HG03103 (cell line): ENCODE measurements around the gene TGFBR1.

ENCODE experiments used
- ATAC-seq: cut with Tn5 transposase; IDR thresholded peaks from one replicate; pipeline ENCODE4 v1.9.1; 2021; ENCODE audit warnings: low read depth; ENCODE audit not compliant: unreplicated experiment

TGFBR1 gene

GRCh38 chr9:99105152-99106043 is 485 bp downstream of the TGFBR1 start:
- ATAC-seq: peak; percentile 34

DNA sequence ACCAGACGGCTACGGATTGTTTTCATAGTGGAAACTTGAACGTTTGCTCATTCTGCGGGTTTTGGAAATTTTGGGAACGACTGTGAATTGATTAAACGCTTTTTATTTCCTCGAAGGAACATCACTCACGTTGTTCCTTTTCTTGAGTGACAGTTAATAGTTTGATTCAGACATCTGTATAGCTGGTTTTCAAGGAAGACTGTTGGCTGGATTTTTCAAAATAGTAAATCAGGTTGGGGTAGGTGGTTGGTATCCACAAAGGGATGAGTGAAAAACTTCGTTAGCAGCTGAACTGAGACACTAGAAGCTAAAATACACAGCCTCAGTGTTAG is 1.1 kb downstream of the TGFBR1 start:
- ATAC-seq: no peak

DNA sequence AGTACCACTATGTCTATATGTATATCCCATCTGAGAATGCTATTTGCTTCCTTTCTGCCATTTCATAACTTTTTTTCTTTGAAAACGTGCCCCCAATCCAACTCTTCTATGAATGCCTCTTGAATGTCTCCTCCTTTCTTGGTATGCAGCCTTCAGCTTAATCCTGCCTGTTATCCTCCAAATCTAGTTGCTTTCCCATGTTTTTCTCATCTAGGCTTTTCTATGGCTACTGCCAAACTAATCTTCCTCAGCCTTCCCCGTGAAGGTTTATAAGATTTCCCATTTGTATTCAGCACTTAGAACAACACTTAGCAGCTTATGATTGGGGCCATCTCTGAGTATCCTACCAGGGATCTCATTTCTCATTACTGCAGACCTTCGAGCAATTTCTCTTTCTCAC is 2.5 kb downstream of the TGFBR1 start:
- ATAC-seq: no peak

- ATAC-seq: no peak
These were observed 3.2 kb downstream of the TGFBR1 start for GRCh38 chr9:99108131-99108530.

DNA sequence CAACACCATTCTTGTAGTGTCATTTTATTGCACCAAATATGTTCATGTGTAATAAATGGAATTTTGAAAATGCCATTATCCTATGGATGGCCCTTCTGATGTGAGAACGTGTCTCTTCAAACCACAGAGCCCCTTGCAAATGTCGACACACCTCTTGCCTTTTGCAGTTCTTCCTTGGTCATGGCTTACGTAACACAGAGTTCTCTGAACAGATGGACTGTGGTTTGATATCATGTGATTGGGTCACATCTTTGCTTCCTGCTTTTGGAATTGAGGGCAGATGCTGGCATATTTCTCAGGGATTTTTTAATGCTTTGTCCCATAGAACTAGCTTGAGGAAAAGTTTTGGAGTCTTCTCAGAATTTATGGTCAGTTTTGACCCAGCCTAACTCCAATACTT is 4.6 kb downstream of the TGFBR1 start:
- ATAC-seq: no peak

DNA sequence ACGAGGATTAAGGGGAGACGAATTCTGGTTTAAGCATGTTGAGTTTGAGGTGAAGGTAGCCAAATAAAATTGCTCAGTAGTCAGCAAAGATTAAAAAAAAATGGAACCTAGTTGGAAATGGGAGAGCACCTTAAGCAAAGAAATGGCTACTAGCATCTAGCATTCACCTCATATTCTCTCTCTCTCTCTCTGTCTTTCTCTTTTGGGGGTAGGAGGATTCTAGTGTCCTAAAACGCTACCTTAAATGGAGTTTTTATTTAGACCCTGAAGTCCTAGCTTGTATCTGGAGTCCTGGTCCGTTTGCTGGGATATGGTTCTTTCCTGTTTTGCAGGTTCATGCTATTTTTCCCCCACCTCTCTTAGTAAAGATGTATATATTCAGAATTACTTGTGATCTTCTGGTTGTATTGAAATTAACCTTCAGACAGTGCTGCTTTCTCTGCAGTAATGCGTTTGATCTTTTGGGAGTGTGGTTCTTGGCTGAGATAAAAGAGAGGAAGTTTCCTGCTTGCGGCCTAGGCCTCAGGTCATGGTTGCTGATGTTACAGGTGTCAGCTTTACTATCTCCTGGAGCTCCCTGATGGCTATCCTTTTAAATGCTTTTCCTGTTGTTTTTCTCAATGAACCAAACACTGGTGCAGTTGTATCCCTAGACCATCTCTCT is 8.0 kb downstream of the TGFBR1 start:
- no peak for ATAC-seq

DNA sequence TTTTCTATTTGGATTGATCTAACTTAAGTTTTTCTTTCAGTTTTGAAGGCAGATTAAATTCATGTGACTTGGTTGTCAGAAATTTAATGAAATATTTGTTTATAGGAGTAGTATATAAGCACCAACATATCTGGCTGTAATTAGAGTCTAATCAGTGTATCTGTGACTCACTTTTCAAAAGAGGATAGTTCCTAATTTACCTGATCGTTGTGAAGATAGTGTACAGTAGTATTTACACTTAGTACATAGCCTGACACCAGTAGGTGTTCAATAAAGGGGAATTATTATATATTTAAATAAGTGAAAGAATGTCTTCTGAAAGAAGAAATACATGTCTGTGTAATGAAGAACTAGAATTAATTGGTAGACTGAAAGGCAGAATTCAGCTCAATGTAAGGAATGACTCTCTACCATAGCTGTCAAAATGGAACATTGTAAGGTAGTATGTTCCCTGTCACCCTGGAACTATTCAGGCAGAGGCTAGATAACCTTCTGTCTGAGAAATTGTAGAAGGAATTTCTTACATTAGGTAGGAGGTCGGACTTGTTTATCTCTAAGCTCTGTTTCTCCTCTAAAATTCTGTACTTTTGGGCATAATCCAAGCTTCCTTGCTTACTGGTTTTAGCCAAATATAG is 8.6 kb downstream of the TGFBR1 start:
- no peak for ATAC-seq

DNA sequence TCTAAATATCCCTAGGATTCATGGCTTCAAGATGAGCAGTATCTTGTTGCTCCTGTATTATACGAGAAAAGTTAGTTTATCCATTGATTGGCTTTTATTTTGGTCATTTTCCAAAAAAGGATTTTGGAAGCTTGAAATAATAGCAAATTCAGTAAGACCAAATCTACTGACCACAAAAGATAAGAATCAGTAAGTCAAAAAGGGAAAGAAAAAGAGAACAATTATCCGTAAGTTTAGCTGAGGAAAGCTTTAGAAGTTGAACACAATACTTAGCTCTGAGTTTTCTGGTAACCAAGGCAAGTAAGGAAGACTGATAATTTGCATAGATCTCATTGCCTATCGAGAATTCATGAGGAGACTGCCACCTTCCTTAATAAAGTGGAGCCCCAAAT is 9.1 kb downstream of the TGFBR1 start:
- ATAC-seq: no peak

DNA sequence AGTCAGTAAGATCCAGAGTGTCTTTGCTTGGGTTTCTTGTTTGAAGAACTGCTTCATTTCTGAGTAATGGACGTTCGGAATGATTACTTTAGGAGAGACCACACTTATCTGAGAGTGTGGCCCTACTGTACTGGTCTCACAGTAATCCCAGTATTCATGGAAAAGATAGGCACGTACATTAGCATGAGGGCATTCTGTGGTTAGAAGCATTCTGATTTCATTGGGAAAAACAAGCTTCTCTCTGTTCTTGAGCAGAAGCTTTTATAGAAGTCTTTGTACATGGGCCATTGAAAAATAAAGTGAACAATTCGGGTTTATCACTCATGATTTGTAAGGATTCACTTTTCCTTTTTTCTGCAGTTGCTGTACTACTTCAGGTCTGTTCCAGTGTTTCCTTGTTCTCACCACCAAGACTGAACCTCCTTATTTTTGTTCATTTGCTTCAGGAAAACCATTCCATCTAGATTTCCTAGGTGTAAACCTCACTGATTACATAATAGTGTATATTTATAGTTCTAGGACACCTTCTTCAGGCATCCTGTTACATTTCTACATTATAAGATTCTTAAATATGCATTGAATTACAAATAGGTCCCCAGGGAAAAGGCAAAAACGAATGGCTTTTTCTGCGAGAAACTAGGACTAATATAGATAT is 10.1 kb downstream of the TGFBR1 start:
- no peak for ATAC-seq

- no peak for ATAC-seq
These were observed 11.1 kb downstream of the TGFBR1 start for GRCh38 chr9:99116003-99116411.

DNA sequence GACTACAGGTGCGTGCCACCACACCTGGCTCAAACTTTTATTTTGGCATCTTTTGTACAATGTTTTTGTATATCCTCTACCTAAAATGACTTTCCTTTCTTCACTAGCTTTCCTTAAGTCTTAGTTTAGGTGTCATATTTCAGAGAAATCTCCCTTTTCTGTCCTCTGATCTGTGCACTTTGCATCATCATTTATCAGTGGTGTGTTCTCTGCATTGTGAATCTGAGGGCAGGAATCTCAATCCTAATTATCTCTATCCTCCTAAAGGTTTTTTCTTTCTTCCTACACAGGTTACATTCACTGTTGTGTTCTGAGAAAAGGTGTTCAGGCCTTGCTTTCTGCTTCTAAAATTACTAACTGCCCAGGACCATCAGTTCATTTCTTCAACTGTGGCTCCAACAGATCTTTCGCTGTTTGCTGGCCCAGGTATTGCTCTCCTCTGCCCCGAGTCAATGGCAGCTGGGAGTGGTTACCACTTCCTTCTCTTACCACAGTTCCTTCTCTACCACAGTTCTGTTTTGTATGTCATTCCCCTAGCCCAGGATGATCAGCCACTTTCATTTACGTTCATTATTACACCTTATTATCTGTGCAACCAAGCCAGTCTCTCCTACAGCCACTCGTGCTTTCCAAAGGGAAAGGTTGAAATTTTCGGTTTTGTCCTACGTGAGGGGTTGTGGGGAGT is 14.0 kb downstream of the TGFBR1 start:
- peak; percentile 98 for ATAC-seq

DNA sequence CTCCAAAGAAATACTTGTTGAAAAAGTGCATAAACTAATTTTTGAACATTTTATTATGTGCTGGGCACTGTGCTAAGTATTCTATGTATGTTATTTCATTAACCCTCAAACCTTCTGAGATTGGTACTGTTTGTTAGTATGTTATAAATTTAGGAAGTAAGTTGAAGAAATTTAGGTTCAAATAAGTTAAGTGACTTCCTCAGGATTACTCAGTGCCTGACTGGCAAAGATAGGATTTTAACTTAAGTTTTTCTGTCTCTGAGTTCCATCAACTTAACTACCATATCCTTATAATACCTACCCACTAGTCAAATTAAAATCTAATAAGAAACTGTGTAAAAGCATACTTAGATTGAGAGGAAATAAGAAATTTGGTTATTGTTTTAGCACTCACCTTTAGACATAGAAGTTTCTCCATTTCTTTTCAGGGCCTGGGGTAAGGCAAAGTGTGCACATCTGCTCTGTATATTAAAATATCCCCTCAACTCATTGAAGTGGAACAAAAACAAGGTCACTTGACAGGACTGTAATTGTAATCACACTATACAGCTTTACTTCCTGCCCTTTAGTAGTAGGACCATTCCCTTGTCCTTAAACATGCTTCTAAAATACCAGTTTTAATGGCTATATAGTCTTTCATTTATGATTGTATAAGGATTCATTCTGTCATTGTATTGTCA is 15.2 kb downstream of the TGFBR1 start:
- no peak for ATAC-seq

GRCh38 chr9:99121604-99122003 is 16.7 kb downstream of the TGFBR1 start:
- ATAC-seq: no peak

DNA sequence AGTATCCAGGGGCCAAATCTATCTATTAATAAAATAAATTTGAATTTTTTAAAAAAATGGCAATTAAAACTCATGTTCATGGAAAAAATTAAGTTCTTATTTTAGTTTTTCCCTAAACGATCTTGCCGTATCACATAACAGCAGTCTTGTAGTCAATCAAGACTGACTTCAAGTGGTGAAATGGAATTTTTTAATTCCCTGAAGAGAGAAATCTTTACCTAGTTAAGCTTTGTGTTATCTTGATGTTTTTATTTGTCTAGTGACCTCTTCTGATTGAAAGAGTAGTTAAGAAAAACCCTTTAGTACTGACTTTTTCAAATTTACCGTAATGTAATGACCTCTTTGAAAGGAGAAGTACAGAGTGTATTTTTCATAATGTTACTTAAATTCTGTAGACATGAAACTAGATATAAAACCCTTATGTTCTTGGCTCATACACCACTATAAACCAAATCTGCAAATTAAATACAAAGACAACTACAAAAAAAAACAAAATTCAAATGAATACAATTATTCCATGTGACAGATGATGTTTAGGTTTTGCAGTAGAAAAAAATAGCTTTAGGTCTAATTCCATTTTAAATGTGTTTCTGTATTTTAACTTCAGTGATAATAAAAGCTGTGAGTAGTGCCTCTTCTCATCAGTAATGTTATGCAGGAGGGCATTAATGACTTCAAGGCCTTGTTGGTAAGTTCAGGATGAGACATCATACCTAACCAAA is 19.8 kb downstream of the TGFBR1 start:
- no peak for ATAC-seq

GRCh38 chr9:99125446-99125845 is 20.5 kb downstream of the TGFBR1 start:
- no peak for ATAC-seq

- no peak for ATAC-seq
These were observed 21.4 kb downstream of the TGFBR1 start for GRCh38 chr9:99126312-99126711.

DNA sequence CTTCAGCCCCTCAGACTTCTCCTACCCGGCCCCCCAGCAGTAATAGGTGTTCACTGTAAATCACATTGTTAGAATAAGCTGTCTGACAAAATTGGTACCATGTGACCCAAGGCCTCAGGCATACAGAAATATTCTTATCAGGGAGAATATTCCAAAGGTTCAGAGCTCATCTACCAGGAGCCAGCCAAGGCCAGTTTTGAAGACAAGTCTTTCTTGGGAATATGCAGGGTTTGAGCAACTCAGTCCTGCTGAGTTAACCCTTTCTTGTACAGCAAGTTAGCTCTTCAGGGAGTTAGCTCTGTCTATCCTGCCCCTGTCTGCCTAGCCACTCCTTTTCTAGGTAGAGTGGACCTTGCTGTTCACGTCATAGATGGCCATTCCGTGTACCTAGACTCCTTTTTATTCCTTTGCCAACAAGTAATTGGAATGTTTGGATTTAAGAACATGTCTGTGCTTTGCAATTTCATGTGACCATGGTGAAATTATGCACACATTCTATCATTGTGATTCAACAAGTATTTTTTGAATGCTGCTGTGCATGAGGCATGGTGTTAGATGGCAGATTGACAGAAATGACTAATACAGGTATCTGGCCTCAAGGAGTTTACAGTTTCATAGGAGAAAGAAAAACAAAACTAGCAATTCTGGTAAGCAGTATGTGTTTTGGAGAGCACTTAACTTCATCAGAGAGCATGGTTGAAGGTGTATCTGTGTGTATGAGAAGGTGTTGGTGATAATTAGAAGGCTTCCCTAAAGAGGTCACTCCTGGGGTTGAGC is 22.6 kb downstream of the TGFBR1 start:
- ATAC-seq: no peak

DNA sequence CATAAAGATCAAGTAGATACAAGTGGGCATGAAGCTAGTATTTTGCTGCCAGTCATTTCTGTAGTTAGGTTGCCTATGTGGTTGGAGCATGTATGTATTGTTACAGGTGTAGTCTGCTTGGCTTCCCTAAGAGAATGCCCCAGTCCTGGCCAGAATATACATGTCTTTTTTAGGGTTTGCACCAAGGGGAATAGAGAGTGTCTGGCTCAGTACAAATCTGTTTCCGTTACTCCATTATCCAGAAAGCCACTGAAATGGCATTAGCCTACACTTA is 23.2 kb downstream of the TGFBR1 start:
- no peak for ATAC-seq

DNA sequence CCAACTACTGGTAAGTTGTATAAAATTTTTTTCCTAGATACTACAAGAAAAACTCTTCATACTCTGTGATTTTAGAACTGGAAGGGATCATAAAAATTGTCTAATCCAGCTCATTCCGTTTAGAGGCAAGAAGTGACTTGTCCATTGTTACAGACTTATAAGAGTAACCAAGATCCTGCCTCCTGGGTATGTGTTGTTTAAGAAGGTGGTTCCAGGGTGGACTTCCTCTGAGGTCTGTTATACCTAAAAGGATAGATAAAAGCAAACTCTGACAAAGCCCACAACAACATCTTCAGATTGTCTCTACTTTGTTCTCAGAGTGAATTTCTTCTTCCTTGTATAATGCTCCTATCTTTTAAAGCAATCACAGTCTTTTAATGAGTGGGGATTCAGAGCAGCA is 24.2 kb downstream of the TGFBR1 start:
- no peak for ATAC-seq
